ENCODE results near the gene ENPEP. TPM values are rescaled to one million over a fixed set of nuclear protein-coding genes. Genes with fewer than 3 reads are reported as not detected.
"Not testable (repeated sequence)": the region's sequence is repeated elsewhere in the genome, so short reads cannot be mapped to it uniquely, and the experiment has no call there.

ENPEP gene
- total RNA-seq, 4 donors from 2014 or later = 0.30 to 1.6 (median 0.86) TPM

DNA sequence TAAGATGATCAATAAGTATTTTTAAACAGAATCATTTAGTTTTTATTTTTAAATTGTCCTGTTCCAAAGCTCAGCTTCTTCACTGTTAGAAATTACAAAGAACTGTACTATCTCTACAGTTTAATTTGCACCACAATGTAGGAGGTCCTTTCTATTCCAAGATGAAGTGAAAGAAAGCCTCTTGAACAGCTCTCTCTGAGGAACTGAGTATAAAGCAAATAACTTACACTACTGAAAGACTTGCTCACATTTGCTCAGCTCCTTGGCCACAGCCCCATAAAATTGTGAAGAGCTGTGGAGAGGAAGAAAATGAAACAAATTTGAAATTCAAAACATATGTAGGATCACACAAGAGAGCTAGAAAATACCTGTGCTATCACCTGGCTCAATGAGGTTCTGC, 68.6 kb downstream of the ENPEP start:
- H3K36me3 ChIP-seq = no peaks in the 10 kb centered on the region
- TF ChIP-seq POLR2A (IDR thresholded peaks at IDR 0.05) = no peak
- TF ChIP-seq, protein P1, sequence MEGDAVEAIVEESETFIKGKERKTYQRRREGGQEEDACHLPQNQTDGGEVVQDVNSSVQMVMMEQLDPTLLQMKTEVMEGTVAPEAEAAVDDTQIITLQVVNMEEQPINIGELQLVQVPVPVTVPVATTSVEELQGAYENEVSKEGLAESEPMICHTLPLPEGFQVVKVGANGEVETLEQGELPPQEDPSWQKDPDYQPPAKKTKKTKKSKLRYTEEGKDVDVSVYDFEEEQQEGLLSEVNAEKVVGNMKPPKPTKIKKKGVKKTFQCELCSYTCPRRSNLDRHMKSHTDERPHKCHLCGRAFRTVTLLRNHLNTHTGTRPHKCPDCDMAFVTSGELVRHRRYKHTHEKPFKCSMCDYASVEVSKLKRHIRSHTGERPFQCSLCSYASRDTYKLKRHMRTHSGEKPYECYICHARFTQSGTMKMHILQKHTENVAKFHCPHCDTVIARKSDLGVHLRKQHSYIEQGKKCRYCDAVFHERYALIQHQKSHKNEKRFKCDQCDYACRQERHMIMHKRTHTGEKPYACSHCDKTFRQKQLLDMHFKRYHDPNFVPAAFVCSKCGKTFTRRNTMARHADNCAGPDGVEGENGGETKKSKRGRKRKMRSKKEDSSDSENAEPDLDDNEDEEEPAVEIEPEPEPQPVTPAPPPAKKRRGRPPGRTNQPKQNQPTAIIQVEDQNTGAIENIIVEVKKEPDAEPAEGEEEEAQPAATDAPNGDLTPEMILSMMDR (IDR thresholded peaks at IDR 0.05) = no peak
- H3K27me3 ChIP-seq = peaks cover 0 to 1% (median 0%) of the 10 kb centered on the region in 4 donors
- no peak overlapping the region for H3K27ac ChIP-seq
- intact Hi-C loops (cut with DNase I) = no loop called here
- no peaks in the 10 kb centered on the region for H3K9me3 ChIP-seq
- H3K4me1 ChIP-seq = peaks cover 0 to 16% (median 3%) of the 10 kb centered on the region in 3 donors
- H3K4me3 ChIP-seq = no peak overlapping the region
- DNase-seq = no peak

- no peak for TF ChIP-seq POLR2A (IDR thresholded peaks at IDR 0.05)
- TF ChIP-seq, protein P1 (IDR thresholded peaks at IDR 0.05) = no peak
- Histone ChIP-seq H3K36me3 (no peaks in the 10 kb centered on the region), H3K4me3 (no peak overlapping the region), H3K27me3 (peaks cover 0 to 7% (median 0%) of the 10 kb centered on the region in 4 donors), H3K27ac (no peak overlapping the region), H3K9me3 (no peaks in the 10 kb centered on the region), H3K4me1 (peaks cover 0 to 3% (median 0%) of the 10 kb centered on the region in 3 donors)
- intact Hi-C loops (cut with DNase I) = no loop called here
- no peak for DNase-seq
- 42 to 71% methylated on average over 1 of the region's 1 CpG for WGBS, 2 donors
Measured at GRCh38 chr4:110550260-110550659, 74.3 kb downstream of the ENPEP start.

GRCh38 chr4:110553197-110553596, 77.2 kb downstream of the ENPEP start:
- Histone ChIP-seq H3K36me3 (no peaks in the 10 kb centered on the region), H3K9me3 (no peaks in the 10 kb centered on the region), H3K4me3 (no peak overlapping the region), H3K27me3 (peaks cover 0 to 7% (median 0%) of the 10 kb centered on the region in 4 donors), H3K27ac (no peak overlapping the region), H3K4me1 (peaks cover 0 to 3% (median 0%) of the 10 kb centered on the region in 3 donors)
- no peak for TF ChIP-seq POLR2A (IDR thresholded peaks at IDR 0.05)
- TF ChIP-seq, protein P1 (IDR thresholded peaks at IDR 0.05) = no peak
- intact Hi-C loops (cut with DNase I) = no loop called here
- 69 to 79% methylated on average over 2 of the region's 2 CpGs for WGBS, 2 donors
- DNase-seq = no peak

GRCh38 chr4:110567214-110567613, 91.3 kb downstream of the ENPEP start:
- no peak for DNase-seq

GRCh38 chr4:110576696-110577095, 100.7 kb downstream of the ENPEP start:
- H3K36me3 ChIP-seq; DNase-seq; H3K27ac ChIP-seq; intact Hi-C loops (cut with DNase I); H3K4me1 ChIP-seq; H3K27me3 ChIP-seq; H3K9me3 ChIP-seq; H3K4me3 ChIP-seq: not testable (repeated sequence)
- 84 to 100% methylated on average over 2 of the region's 2 CpGs for WGBS, 2 donors

More at GRCh38 chr4:110567214-110567613, 91.3 kb downstream of the ENPEP start:
- intact Hi-C loops (cut with DNase I) = no loop called here
- no peak overlapping the region for H3K27ac ChIP-seq
- no peak overlapping the region for H3K4me3 ChIP-seq
- TF ChIP-seq, protein P1 (IDR thresholded peaks at IDR 0.05) = no peak
- no peak for TF ChIP-seq POLR2A (IDR thresholded peaks at IDR 0.05)
- H3K36me3 ChIP-seq = no peaks in the 10 kb centered on the region
- WGBS, 2 donors = 90 to 94% methylated on average over 6 of the region's 6 CpGs
- no peaks in the 10 kb centered on the region for H3K4me1 ChIP-seq
- no peaks in the 10 kb centered on the region for H3K9me3 ChIP-seq
- no peaks in the 10 kb centered on the region for H3K27me3 ChIP-seq

Data from esophagus squamous epithelium (tissue), 5 donors.